IMR-90 (cell line): Measurements from ENCODE around the gene ARGLU1. TPM values are rescaled to one million over a fixed set of nuclear protein-coding genes. Genes with fewer than 3 reads are reported as not detected.
A peak's percentile ranks its signal among the peaks of the same experiment; 100 is the strongest.

Source experiments
- ATAC-seq: fragments of 200-7000 bp; cut with Tn5 transposase; 2 replicates; pipeline ENCODE4 v1.9.1; 2020; ENCODE audit warnings: low read depth, mild to moderate bottlenecking, moderate library complexity
- BruUV-seq: library from RNA; stranded (reverse); fragments of 400-500 nt; replicated peaks from 2 replicates; lab custom pipeline; 2021; lab: Mats Ljungman, UMichigan
- CTCF ChIA-PET: fragments of 300-600 bp; formaldehyde crosslinking; extraction: SDS; loops from one replicate; lab custom pipeline; 2021; ENCODE audit warnings: antibody characterized with exemption; lab: Yijun Ruan, JAX
- POLR2A ChIA-PET: fragments of 300-600 bp; sonication (Branson Sonifier 250); formaldehyde crosslinking; loops from one replicate; lab custom pipeline; 2022; ENCODE audit warnings: antibody characterized with exemption; ENCODE audit not compliant: unreplicated experiment; lab: Charles Lee
- DNase-seq: peaks from one replicate; pipeline ENCODE4 v3.0.0; 2013
- H2AFZ ChIP-seq: replicated peaks from 2 replicates; pipeline ENCODE3; 2013; ENCODE audit warnings: low read length, mild to moderate bottlenecking; ENCODE audit not compliant: poor library complexity
- H2AK5ac ChIP-seq: 2 replicates; pipeline ENCODE4 v1.6.1; 2013; ENCODE audit warnings: low read depth, low read length, inconsistent platforms
- H2AK9ac ChIP-seq: replicated peaks from 2 replicates; pipeline ENCODE3; 2013; ENCODE audit warnings: mild to moderate bottlenecking, low read depth, low read length, moderate library complexity; ENCODE audit not compliant: poor library complexity
- H2BK120ac ChIP-seq: 2 replicates; pipeline ENCODE4 v1.6.1; 2013; ENCODE audit warnings: low read depth, low read length, inconsistent platforms
- H2BK15ac ChIP-seq: 3 replicates; pipeline ENCODE4 v1.6.1; 2013; ENCODE audit warnings: low read depth, low read length, inconsistent platforms
- H2BK20ac ChIP-seq: 2 replicates; pipeline ENCODE4 v1.6.1; 2013; ENCODE audit warnings: low read depth, mild to moderate bottlenecking, inconsistent platforms, low read length, moderate library complexity
- H2BK5ac ChIP-seq: 2 replicates; pipeline ENCODE4 v1.6.1; 2013; ENCODE audit warnings: mild to moderate bottlenecking, low read depth, low read length, inconsistent platforms; ENCODE audit not compliant: poor library complexity, severe bottlenecking
- H3K14ac ChIP-seq: replicated peaks from 2 replicates; pipeline ENCODE4 v1.6.1; 2013; ENCODE audit warnings: low read depth, low read length, inconsistent platforms
- H3K18ac ChIP-seq: 2 replicates; pipeline ENCODE4 v1.6.1; 2013; ENCODE audit warnings: low read depth, low read length, control low read depth
- H3K23ac ChIP-seq: 2 replicates; pipeline ENCODE4 v1.6.1; 2013; ENCODE audit warnings: low read depth, low read length, inconsistent platforms
- H3K27ac ChIP-seq: 2 replicates; pipeline ENCODE4 v1.5.1; 2013; ENCODE audit warnings: mild to moderate bottlenecking, control low read depth, low read length; ENCODE audit not compliant: insufficient read depth
- H3K27me3 ChIP-seq: 2 replicates; pipeline ENCODE4 v1.6.1; 2013; ENCODE audit warnings: low read length; ENCODE audit not compliant: control insufficient read depth, insufficient read depth
- H3K36me3 ChIP-seq: 2 replicates; pipeline ENCODE4 v1.6.1; 2013; ENCODE audit warnings: low read length, mixed read lengths; ENCODE audit not compliant: control insufficient read depth, insufficient read depth
- H3K4ac ChIP-seq: 2 replicates; pipeline ENCODE4 v1.6.1; 2013; ENCODE audit warnings: low read depth, low read length, inconsistent platforms
- H3K4me1 ChIP-seq: 2 replicates; pipeline ENCODE4 v1.6.1; 2013; ENCODE audit warnings: low read length, mixed read lengths; ENCODE audit not compliant: control insufficient read depth, insufficient read depth
- H3K4me2 ChIP-seq: 2 replicates; pipeline ENCODE4 v1.6.1; 2013; ENCODE audit warnings: low read depth, mild to moderate bottlenecking, control low read depth, low read length, moderate library complexity
- H3K4me3 ChIP-seq: 2 replicates; pipeline ENCODE4 v1.5.1; 2013; ENCODE audit warnings: low read depth, mild to moderate bottlenecking, control low read depth, low read length, moderate library complexity; ENCODE audit not compliant: insufficient read depth
- H3K56ac ChIP-seq: 2 replicates; pipeline ENCODE4 v1.6.1; 2013; ENCODE audit warnings: low read length, inconsistent platforms; ENCODE audit not compliant: insufficient read depth; ENCODE audit errors: extremely low read depth
- H3K79me1 ChIP-seq, 2 experiments: 2 replicates each; pipeline ENCODE4 v1.6.1; 2013; ENCODE audit warnings: low read length in 2 of 2, inconsistent platforms in 1 of 2, low read depth in 1 of 2
- H3K9ac ChIP-seq: 2 replicates; pipeline ENCODE4 v1.6.1; 2013; ENCODE audit warnings: low read depth, low read length, control low read depth
- H3K9me1 ChIP-seq: 2 replicates; pipeline ENCODE4 v1.6.1; 2013; ENCODE audit warnings: low read length, inconsistent platforms; ENCODE audit not compliant: insufficient read depth
- H3K9me3 ChIP-seq: 2 replicates; pipeline ENCODE4 v1.6.1; 2013; ENCODE audit warnings: low read length; ENCODE audit not compliant: control insufficient read depth, insufficient read depth
- H4K20me1 ChIP-seq: 2 replicates; pipeline ENCODE4 v1.6.1; 2013; ENCODE audit warnings: low read length, inconsistent platforms; ENCODE audit not compliant: insufficient read depth
- H4K5ac ChIP-seq: 2 replicates; pipeline ENCODE4 v1.6.1; 2013; ENCODE audit warnings: mild to moderate bottlenecking, low read depth, low read length, control low read depth
- H4K8ac ChIP-seq, 2 experiments: 2 replicates each; pipeline ENCODE4 v1.6.1; 2013; ENCODE audit warnings: low read depth in 2 of 2, low read length in 2 of 2, control low read depth in 1 of 2, inconsistent platforms in 1 of 2
- H4K91ac ChIP-seq: 2 replicates; pipeline ENCODE4 v1.6.1; 2013; ENCODE audit warnings: low read depth, low read length, inconsistent platforms; ENCODE audit not compliant: insufficient read depth
- BHLHE40 ChIP-seq: fragments of 150-350 bp; IDR thresholded peaks from 2 replicates; pipeline ENCODE4 v1.6.1; 2016; ENCODE audit warnings: mild to moderate bottlenecking, low read depth, low read length
- CHD1 ChIP-seq: IDR thresholded peaks from 2 replicates; pipeline ENCODE4 v1.6.1; 2012; ENCODE audit warnings: low read depth, low read length, improper control_type of control experiment
- CTCF ChIP-seq: conservative IDR thresholded peaks from 2 replicates; pipeline ENCODE4 v1.5.1; 2012; ENCODE audit warnings: mild to moderate bottlenecking, low read depth, low read length, improper control_type of control experiment
- FOS ChIP-seq: fragments of 150-350 bp; IDR thresholded peaks from 2 replicates; pipeline ENCODE4 v1.6.1; 2016; ENCODE audit warnings: low read depth, low read length
- MAFK ChIP-seq: IDR thresholded peaks from 2 replicates; pipeline ENCODE4 v1.6.1; 2012; ENCODE audit warnings: low read depth, low read length, improper control_type of control experiment
- MAZ ChIP-seq: IDR thresholded peaks from 2 replicates; pipeline ENCODE4 v1.6.1; 2012; ENCODE audit warnings: low read depth, mild to moderate bottlenecking, low read length, improper control_type of control experiment, moderate library complexity, borderline replicate concordance
- RAD21 ChIP-seq: IDR thresholded peaks from 2 replicates; pipeline ENCODE4 v1.6.1; 2012; ENCODE audit warnings: low read length, improper control_type of control experiment
- RCOR1 ChIP-seq: IDR thresholded peaks from 2 replicates; pipeline ENCODE4 v1.6.1; 2012; ENCODE audit warnings: mild to moderate bottlenecking, low read length, improper control_type of control experiment; ENCODE audit not compliant: insufficient replicate concordance
- SMC3 ChIP-seq: fragments of 150-350 bp; IDR thresholded peaks from 2 replicates; pipeline ENCODE4 v1.6.1; 2016; ENCODE audit warnings: low read depth, mild to moderate bottlenecking, antibody characterized with exemption, low read length, moderate library complexity
- WGBS, 2 experiments: methylation state at CpG; one replicate each; pipeline versions ENCODE4 v1.1.5 to v1.1.7; 2013; ENCODE audit warnings: missing lambda C conversion rate in 2 of 2; ENCODE audit not compliant: insufficient read length in 1 of 2; ENCODE audit errors: extremely low coverage in 2 of 2; 5-methylcytosine and 5-hydroxymethylcytosine counted together
- dilution Hi-C: fragments of 300-500 bp; cut with HindIII; formaldehyde crosslinking; loops from one replicate; pipeline ENCODE4 v1.14.3; 2018; ENCODE audit warnings: low sequenced_read_pairs; ENCODE audit not compliant: unreplicated experiment
- in situ Hi-C: fragments of 300-500 bp; cut with MboI; formaldehyde crosslinking; loops from 3 replicates; pipeline ENCODE4 v1.14.3; 2019; ENCODE audit warnings: low sequenced_read_pairs, inconsistent platforms, mixed read lengths
- intact Hi-C: fragments of 100-400 bp; cut with micrococcal nuclease; formaldehyde crosslinking; loops from 2 replicates; pipeline ENCODE4 v1.10.0; 2022
- polyA plus RNA-seq, 3 experiments: library from polyadenylated mRNA; depleted of rRNA; stranded (reverse); fragments of >200 nt; gene quantifications; 2 replicates each; pipeline ENCODE4 v1.2.3, GENCODE V29; 2012; ENCODE audit warnings: low replicate concordance in 1 of 3
- total RNA-seq: library from RNA; depleted of rRNA; stranded (reverse); fragments of >200 nt; gene quantifications from 2 replicates; pipeline ENCODE4 v1.2.3, GENCODE V29; 2012
- TF ChIP-seq, protein P1 (sequence below): fragments of 150-350 bp; IDR thresholded peaks from 2 replicates; pipeline ENCODE4 v1.6.1; 2017; ENCODE audit warnings: mild to moderate bottlenecking, antibody characterized with exemption, low read length, low read depth

The ARGLU1 gene
- total and polyA plus RNA-seq, 2 of the 4 experiments (the other 2 are of a cell fraction): 11.1 to 51.4 TPM

DNA sequence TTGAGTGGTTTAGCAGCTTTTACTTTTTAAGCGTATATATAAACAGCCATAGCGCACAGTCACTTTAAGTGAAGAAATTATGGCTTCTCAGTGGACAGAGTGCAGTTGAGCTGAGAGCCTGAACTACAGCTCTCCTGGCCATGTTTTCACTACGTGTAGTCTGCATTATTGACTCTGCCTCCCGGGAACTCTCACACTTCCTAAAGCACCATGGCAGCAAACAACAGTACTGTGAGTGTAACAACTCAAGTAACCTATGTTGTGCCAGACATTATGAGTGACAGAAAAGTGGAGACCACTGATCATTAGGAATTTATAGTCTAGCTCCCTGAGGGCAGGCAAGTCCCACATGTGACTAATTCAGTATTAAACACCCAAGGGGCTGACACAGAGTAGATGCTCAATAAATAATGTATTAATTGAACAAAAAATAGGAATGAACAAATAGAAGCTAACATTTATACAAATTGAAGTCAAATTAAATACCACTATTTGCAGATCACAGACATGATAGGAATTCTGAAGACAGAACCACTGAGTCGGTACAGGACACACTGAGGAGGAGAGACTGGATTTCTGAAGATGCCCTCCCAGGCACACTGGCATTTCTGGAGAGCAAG is 52.2 kb downstream of the ARGLU1 start:
- H2BK20ac ChIP-seq: no peak overlapping the region
- DNase-seq: no peak
- H3K56ac ChIP-seq: no peak overlapping the region
- ChIA-PET POLR2A (no interaction called here), CTCF (no interaction called here)
- H3K23ac ChIP-seq: no peak overlapping the region
- WGBS, 2 experiments: no CpG with 5 or more reads among the region's 5 CpGs
- peak overlapping the region; percentile 22; the same call in 1 of the 2 replicates for H2BK120ac ChIP-seq
- dilution Hi-C loops: no loop called here
- no peak overlapping the region for H4K91ac ChIP-seq
- H4K8ac ChIP-seq: no peak overlapping the region
- no peaks in the 10 kb centered on the region for H3K27me3 ChIP-seq
- in situ Hi-C loops: loop anchor here (25.0 kb wide), 1 partner anchor 428 kb away; no protein-coding TSS in a partner anchor
- no peak overlapping the region for H2BK15ac ChIP-seq
- H2AK9ac ChIP-seq: no peak overlapping the region
- no peak overlapping the region for H3K9ac ChIP-seq
- H3K4me1 ChIP-seq: peaks cover 5% of the 10 kb centered on the region
- no peak overlapping the region for H2AFZ ChIP-seq
- H3K18ac ChIP-seq: no peak overlapping the region
- peaks cover 14 to 43% of the 10 kb centered on the region in 2 experiments; a peak in 3 of 4 replicates for H3K79me1 ChIP-seq
- intact Hi-C loops: no loop called here
- no peaks in the 10 kb centered on the region for H3K36me3 ChIP-seq
- H3K4me2 ChIP-seq: no peak overlapping the region
- peaks cover 7% of the 10 kb centered on the region; the same call in 1 of the 2 replicates for H3K9me1 ChIP-seq
- H4K20me1 ChIP-seq: no peaks in the 10 kb centered on the region
- no peak overlapping the region for H3K4me3 ChIP-seq
- no TSS peak for BruUV-seq
- no peak overlapping the region for H2BK5ac ChIP-seq
- H3K4ac ChIP-seq: 0 out of 2 replicates have a peak overlapping the region, but pooled peaks have one; percentile 8
- H3K14ac ChIP-seq: no peak overlapping the region
- TF ChIP-seq, protein P1, sequence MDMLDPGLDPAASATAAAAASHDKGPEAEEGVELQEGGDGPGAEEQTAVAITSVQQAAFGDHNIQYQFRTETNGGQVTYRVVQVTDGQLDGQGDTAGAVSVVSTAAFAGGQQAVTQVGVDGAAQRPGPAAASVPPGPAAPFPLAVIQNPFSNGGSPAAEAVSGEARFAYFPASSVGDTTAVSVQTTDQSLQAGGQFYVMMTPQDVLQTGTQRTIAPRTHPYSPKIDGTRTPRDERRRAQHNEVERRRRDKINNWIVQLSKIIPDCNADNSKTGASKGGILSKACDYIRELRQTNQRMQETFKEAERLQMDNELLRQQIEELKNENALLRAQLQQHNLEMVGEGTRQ: no peak
- TF ChIP-seq RCOR1: no peak
- TF ChIP-seq MAFK: no peak
- TF ChIP-seq FOS: no peak
- TF ChIP-seq BHLHE40: no peak
- no peak for TF ChIP-seq SMC3
- TF ChIP-seq MAZ: no peak
- no peak for TF ChIP-seq RAD21
- TF ChIP-seq CTCF: no peak
- no peak for TF ChIP-seq CHD1
- no peak overlapping the region for H4K5ac ChIP-seq
- no peak for ATAC-seq
- H3K27ac ChIP-seq: no peak overlapping the region
- no peak overlapping the region for H2AK5ac ChIP-seq
- H3K9me3 ChIP-seq: no peaks in the 10 kb centered on the region
